G401.6 (cell line): Measurements from ENCODE around the gene HEXIM2.
"Not testable (repeated sequence)": the region's sequence is repeated elsewhere in the genome, so short reads cannot be mapped to it uniquely, and the experiment has no call there.

ENCODE experiments used
- FAIRE-seq: peaks from 2 replicates; lab custom pipeline; 2012; peaks lifted over from hg19 to GRCh38; lab: Jason Lieb, UNC

HEXIM2 gene, protein sequence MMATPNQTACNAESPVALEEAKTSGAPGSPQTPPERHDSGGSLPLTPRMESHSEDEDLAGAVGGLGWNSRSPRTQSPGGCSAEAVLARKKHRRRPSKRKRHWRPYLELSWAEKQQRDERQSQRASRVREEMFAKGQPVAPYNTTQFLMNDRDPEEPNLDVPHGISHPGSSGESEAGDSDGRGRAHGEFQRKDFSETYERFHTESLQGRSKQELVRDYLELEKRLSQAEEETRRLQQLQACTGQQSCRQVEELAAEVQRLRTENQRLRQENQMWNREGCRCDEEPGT

DNA sequence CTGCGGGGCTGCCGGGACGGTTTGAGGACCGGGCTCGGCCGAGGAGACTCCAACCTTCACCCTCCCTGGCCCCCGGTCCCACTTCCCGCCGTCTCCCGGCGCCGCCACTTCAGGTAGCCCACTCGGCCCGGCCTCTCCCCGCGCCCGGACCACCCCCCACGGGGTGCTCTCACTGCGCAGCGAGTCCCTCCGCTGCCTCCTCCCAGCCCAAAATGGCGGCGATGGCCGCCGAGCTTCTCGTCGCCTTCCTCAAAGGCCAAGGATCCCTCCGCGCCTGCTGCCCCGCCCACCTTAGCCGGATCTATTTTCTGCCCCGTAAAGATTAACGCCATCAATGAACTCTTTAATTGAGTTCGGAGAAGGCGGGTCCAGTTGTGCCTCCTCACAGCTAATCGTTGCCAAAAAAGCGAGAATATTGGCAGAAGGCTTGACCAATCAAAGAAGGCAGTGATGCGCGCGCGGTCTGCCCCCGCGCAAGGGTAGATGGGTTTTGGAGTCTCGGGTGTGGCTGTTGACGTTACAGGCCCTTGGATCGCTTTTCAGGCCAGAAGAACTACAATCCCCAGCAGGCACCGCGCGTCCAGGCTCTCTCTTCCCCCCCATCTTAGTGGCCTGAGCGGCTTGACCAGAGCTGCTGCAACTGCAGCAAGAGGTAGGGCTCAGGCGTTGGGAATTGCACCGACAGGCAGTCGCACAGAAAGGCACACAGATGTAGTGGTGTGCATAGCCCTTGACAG lies at the start of gene HEXIM2:
Gene HEXIM2 (plus strand): TSS at position 588 of the 737 bp plus-strand sequence. CDS start 919 bp downstream, outside the sequence.
- FAIRE-seq, result peak; percentile 99

DNA sequence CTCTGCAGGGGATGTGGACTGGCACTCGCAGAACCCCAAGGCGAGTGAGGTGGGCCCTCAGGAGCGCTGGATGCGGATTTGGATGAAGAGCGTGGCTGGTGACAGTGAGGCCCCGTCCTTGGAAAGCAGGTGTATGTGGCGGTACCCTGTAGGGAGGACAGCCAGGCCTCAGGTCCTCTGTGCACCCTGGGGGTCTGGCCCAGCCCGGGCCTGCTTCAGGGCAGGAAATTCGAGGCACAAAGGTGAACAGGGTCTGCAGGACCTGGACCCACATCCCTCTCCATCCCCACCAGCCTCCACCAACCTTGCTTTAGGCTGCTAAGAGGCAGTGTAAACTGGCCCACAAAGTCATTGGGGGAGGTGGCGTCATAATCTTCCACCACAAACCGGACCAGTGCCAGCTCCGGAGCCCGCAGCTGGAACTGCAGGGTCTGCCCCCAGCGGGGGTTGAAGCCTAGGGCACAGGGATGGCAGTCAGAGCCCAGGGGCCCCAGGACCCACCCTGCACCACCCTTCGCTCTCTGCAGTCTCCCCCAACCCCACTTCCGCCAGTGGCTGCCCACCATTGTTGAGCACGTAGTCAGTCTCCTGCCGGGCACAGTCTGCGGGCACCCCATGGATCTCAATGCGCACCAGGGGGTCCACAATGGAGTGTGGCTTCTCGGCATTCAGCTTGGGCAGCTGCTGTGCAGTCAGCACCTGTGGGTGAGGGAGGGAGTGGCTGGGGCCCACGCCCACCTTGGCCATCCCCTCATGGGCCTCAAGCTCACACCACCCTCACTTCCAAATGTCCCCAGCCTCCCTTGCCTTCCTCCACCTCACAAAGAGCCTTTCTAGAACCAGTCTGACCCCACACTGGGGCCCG lies 48.9 kb upstream of the HEXIM2 start:
- FAIRE-seq, result no peak

DNA sequence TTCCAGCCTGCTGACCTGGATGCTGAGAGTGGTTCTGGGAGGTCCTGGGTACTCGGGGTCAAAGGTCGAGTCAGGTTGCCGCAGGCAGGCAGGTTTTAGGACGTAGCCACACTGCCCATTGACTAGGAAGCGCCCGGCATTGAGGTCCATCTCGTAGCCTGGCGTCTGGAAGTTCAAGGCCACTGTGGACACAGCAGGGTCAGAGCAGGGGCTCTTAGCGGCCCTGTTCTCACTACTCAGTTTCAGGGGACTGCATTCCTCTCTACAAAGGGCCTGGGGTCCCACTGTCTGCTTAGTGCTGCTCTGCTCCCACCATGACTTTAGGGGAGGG lies 48.3 kb upstream of the HEXIM2 start:
- FAIRE-seq, result no peak

DNA sequence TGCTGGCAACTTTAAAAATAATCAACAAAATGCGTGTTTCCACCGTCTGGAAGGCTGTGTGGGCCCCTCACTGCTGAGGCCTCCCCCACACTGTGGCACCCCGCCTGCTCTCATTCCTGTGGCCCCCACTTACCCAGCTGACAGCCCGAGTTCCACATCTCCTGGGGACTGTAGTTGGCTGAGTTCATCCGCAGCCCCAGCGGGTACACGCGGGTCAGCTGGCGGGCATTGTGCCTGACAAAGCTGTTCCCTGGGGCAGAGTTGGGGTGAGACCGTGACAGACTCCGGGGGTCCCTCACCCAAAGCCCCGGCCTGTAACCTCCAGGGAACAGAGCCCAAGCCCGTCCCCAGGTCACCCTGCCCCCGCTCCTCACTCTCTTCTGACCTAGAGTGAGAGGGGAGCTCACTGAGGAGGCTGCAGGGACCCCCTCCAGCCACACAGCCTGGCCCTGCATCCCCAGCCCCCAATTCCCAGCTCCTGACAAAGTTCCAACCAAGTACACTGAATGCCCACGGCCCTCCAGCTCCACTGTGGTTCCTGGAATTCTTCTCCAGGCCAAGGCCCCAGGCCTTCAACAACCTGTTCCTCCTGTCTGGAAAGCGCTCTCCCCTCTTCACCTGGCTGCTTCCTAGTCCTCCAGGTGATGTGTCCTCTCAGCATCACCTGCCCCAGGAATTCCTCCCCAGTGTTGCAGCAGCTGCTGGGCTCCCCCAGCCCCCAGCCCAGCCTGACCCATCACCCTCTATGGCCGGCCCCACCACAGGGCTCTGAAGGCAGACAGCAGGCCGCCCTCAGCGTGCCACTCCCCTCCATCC lies 47.4 kb upstream of the HEXIM2 start:
- no peak for FAIRE-seq

DNA sequence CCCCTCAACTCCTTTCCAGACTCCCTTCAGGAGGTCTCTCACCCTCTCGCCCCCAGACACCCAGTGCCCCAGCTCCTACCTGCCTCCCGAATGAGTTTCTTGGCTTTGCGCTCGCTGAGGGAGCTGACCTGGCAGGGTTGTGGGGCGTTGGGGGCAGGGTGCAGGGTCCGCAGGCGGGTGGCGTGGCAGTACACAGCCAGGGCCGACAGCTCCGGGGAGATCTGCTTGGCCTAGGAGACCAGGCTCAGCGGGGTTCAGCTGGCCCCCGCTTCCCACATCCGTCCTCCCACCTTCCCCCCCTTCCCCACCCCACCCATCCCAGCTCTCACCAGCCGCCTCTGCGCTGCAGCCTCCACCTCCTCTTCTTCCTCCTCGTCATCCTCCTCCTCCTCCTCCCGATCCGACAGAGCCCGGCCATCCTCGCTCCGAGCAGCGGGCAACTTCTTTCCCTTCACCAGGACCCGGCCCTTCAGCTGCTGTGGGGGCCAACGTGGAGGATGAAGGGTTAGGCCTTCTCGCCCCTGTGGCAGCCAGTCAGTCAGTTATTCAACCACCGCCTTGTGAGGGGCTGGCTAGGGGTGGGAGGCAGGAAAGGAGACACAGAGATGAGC lies 46.6 kb upstream of the HEXIM2 start:
- no peak for FAIRE-seq

DNA sequence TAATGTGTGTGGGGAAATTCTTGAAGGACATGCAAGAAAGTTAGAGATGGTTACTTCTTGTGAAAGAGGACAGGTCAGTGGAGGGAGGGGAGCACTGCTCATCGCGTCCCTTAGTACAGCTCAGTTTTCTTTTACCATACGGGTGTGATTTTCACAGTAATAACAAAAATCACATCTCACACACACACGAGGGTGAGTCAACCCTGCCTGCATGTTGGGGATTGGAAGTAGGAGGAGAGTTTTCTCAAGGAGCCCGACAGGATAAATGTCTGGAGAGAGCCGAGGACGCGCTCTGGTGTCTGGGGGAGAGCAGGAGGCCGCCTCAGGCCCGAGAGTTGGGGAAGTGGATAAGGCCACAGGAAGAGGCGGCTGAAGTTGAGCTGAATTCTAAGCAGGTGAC lies 45.8 kb upstream of the HEXIM2 start:
- no peak for FAIRE-seq

DNA sequence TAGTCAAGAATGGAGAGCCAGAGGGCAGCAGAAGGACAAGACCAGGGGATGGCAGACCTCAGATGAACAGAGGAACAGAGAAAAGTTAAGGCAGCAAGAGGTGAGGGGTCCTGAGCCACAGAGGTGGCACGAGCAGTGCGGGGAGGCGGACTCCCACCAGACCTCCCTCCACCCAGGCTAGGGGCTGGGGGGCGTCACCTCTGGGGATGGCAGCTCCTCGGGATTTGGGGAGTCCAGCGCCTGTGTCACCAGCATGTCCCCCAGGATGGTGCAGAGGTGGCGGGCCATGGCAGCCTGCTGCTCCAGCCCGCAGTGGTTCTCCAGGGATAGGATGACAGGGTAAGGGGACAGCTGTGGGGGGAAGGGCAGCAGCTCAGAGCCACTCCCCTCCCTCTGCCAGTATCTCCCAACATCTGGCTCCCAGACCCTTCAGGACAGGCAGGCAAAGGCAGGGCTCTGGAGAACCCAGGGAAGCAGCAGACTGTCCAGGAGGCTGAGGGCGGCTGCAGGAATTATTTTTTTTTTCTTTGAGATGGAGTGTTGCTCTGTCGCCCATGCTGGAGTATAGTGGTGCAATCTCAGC lies 45.1 kb upstream of the HEXIM2 start:
- FAIRE-seq, result no peak

DNA sequence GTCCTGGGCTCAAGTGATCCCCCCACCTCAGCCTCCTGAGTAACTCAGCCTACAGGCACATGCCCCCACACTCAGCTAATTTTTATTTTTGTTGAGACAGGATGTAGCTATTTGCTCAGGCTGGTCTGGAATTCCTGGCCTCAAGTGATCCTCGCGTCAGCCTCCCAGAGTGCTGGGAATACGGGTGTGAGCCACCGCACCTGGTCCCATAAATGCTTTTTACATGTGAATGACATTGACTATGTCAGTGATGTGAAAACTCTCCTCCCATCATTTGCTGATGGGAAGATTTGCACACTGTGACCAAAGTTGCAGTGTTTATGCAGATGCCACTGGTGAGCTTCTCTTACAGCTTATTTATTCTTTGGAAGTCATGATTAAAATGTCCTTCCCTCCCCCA lies 44.3 kb upstream of the HEXIM2 start:
- FAIRE-seq, result no peak

DNA sequence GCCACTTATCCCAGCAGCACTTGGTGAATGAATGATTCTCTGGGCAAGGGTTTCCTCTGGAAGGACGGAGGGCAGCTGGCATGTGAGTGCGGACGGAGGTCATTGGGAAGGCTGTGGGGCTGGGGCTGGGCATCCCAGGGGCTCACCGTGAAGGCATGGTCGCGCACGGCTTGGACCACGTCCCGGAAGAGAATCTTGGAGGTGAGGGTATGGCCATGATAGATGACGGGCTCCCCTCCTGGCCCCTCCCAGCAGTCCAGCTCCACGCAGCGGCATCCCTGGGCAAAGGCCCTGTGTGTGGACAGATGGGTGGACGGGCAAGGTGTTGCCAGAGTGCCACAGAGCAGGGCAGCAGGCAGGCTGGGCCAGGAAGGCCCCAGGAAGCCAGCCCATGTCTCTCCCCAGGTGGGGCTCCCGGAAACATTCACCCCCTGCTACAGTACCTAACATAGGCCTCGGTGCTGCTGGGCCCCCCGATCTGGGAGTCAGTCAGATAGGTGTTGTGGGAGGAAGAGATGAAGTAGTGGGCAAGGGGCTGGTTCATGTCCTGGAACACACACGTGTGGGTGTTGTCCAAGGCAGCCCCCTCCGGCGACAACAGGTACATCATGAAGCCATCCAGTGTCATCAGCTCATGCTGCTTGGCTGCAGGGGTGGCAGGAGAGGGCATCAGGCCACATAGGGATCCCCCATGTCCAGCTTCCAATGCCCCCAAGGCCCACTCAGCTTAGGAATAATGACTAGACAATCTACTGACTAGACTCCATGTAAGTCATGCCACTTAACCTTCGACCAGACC lies 43.6 kb upstream of the HEXIM2 start:
- FAIRE-seq, result no peak

DNA sequence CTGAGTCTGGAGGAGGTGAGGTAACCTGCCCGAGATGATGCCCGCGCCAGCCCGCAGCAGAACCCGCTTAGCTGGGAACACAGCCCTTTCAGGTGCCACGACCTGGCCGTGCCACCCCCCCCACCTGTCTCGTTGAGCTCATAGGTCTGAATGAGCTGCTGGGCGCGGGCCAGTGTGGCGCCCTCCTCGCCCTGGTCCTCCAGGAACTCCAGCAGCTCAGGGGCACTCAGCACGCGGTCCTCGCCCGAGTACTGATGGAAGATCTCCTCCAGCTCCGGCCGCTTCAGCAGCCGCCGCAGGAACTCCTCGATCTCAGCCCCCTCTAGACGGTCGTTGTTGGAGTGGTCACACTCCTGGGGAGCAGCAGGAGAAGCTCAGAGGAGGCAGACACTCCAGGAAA lies 43.0 kb upstream of the HEXIM2 start:
- no peak for FAIRE-seq

DNA sequence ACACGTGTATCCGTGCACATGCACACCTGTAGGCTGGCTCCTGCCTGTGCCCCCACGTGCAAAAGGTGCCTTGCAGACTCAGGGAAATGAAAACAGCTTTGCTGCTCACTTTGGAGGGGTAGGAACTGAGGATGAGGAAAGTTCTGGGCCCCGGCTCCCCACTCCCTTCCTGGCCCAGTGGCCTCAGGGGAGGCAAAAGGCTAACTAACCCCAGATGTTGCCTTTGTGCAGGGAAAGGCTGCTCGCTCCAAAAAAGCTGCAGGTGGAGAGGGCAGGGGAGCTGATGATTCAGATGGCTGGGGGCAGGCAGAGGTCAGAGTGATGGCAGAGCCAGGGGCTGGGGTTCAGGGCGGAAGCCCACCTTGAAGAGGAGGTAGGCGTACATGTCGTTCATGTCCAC lies 41.7 kb upstream of the HEXIM2 start:
- FAIRE-seq, result no peak

DNA sequence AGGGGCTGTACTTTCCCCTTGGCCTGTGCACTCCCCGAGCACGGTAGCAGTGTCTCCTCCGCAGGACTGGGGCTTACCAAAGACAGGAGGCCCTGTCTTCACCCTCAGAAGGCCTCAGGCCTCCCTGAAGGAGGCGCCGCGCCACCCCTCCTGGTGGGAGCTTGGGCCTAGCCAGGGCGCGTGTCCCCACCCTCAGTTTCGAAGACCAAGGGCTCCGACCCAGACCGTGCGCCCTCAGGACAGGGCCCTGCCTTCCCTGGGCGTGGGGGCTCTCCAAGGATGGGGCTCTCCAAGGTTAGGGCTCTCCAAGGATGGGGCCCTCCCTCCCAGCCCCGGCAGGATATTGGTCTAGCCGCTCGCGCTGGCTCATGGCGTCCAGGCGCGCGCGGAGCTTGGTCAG lies 41.1 kb upstream of the HEXIM2 start:
- FAIRE-seq, result no peak

DNA sequence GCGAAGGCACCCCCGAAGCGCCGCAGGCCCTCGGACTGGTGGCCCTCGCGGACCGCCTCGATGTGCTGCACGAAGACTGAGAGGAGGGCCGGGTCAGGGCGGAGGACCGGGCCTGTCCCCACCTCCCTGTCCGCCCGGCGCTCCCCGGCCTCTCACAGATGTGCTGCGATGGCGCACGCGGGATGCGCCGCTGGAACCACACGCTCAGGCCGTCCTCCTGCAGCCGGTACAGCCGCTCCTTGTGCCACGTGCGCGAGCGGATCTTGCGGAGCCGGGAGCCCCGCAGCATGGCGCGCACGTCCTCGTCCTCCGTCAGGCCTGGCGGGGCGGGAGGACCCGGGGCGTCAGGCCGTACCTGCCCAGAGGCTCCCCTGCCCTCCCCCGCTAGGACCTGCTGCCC lies 40.6 kb upstream of the HEXIM2 start:
- no peak for FAIRE-seq

DNA sequence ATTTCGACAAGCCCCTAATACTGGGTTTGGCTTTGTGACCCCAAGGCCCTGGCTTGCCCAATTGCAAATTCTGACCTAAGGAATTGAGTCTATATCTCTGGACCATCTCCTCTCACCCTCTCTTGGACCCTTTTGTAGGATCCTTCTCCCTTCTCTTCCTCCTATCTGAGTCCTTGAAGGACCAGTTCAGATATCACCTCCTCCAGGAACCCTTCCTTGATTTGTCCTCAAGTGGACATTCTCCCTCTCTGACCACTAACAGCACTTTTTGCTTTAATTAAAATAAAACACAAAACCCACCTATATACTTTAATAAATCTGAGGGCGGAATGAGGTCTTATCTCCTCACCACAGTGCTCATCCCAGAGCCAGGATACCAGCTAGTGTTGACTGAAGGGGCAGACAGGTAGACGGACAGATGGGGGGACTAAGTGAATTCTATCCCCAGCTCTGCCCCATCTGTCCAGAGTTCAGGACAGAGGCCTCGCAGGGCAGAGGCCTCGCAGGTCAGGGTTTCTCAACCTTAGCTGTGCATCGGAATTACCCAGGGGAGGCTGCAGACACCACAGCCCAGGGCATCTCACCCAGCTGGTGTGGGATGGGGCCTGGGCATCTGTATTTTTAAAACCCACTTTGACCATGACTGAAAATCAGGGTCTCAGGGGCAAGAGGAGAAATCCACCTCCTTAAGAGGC lies 38.5 kb upstream of the HEXIM2 start:
- no peak for FAIRE-seq

DNA sequence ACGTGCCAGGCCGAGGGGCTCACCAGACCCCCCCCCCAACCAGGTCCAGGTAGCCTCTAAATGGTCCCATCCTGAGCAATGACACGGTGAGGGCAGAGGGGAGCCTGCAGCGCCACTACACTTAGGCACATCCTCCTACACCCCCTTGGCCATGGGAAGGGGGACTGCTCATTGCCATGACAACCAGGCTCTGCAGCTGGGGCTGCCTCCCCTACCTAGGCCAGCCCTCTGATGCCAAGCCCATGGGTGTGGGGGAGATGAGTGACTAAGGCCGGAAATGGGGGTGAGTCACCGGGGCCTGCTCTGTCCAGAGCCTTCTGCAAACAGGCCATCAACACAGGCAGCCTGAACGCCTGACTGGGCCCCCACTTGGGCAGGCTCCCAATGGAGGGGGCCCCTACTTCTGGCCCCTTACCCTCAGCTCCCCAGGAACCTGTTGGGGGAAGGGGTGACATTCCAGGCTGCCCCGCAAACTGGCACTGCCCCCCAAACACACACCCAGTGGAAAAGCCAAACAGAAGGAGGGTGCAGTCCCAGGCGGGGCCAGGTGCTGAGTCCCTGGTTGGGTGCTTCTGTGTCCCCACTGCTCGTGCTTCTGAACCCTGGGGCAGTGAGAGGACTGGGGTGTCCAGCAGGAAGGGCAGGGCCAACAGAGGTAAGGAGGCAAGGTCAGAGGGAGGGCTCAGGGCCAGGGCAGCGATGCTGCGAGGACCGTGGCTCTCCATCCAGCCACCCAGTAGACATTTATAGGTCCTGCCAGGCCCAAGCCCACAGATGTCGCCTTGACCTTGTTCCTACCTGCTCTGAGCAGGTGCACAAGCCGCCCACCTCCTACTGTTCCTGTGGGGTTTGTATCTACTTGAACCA lies 37.5 kb upstream of the HEXIM2 start:
- FAIRE-seq, result no peak

DNA sequence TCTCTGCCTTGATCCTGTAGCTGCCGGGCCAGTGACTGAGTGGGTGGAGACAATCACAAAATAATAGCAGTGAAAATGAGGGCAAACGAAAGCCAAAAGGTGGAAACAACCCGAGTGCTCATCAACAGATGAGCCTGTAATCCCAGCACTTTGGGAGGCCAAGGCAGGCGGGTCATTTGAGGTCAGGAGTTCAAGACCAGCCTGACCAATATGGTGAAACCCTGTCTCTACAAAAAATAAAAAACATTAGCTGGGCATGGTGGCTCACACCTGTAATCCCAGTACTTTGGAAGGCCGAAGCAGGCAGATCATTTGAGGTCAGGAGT lies 36.9 kb upstream of the HEXIM2 start:
- FAIRE-seq, result not testable (repeated sequence)

DNA sequence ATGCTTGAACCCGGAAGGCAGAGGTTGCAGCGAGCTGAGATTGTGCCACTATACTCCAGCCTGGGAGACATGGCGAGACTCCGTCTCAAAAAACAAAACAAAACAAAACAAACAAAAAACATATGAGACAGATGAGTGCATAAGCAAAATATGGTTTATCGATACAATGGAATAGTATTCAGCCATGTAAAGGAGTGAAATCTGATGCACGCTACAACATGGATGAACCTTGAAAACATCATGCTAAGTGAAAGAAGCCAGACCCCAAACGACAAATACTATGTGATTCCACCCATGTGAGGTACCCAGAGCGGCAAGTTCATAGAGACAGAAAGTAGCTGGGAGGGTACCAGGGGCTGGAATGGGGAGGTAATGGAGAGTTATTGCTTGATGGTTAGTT lies 36.2 kb upstream of the HEXIM2 start:
- FAIRE-seq, result no peak

DNA sequence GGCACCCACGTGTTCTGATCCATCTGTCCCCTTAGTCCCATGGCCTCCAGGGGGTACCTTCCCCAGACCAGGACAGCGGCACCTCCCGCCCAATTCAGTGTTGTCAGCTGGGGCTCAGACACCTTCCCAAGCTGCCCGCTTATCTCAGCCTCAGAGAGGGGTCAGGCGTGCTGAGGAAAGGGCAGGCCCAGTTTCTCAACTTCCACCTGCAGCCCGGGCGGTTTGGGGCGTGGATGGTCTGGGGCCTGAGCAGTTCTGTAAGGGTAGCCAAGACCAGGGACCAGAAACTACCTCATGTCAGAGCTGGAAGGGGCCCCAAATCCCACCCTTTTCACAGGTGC lies 34.5 kb upstream of the HEXIM2 start:
- FAIRE-seq, result no peak

DNA sequence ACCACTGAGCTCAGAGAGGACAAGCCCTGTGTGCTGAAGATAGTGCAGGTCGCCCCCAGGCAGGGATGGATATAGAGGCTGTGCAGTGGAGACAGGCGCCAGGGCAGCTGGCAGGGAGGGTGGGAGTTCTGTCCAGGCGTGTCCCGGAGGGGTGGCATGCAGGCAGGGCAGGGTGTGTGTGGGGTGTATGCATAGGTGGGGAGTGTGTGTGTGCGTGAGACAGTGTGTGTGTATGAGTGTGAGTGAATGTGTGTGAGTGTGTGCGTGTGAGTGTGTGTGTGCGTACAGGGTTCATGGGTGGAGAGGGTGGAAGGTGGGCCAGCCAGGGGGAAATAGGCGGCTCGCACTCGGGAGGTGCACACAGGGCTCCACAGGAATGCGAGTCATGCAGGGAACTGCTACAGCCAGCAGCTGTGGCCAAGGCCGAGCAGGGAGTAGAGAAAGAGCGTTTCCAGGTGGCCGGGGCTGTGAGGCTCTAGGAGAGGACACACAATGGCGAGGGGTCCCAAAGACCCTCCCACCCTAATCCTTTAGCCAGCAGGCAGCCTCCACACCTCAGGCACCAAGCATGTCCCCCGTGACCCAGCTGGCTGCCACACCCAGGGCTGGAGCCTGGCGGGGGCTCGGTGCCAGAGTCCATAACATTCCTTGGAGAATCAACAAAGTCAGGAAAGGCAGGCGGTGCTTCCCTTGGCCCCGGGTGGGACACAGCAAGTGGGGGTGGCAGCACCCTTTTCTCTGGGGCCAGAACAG lies 34.0 kb upstream of the HEXIM2 start:
- no peak for FAIRE-seq
